Measurements from ENCODE around the gene FRAS1.

Gene FRAS1

DNA sequence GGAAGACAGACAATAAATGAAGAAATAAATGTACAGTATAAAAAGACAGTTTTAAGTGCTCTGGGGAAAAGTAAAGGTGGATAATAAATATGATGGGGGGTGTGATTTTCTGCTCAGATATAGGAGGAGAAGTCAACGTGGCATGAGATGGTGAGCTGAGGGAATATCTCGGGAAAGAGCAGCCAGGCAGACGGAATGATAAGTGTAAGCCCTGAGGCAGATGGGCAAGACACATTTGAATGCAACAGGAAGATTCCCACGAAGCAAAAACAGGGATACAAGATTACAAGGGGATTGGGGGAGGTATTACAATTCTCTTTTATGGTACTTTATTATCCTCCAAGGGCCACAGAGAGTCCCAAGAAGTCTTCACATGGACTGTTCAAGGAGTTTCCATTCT, 505.6 kb downstream of the FRAS1 start:
- DNase-seq = no peak

DNA sequence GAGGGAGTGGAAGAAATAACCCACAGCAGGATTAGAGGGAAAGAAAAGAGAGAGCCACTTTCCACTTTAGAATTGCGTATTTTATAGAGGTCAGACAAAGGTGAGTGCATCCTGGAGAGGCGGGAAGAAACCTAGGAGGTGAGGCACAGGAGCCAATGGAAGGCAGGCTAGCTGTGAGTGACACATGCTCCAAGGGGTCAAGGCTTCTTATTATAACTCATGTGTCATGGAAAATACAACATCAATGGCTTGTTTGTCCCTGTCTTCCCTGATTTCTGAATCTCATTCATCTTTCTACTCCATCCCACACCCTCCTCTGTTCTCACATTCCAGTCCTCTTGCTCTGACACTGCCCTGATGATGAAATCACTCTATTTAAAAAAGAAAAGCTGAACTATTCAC, 508.8 kb downstream of the FRAS1 start:
- DNase-seq = no peak

DNA sequence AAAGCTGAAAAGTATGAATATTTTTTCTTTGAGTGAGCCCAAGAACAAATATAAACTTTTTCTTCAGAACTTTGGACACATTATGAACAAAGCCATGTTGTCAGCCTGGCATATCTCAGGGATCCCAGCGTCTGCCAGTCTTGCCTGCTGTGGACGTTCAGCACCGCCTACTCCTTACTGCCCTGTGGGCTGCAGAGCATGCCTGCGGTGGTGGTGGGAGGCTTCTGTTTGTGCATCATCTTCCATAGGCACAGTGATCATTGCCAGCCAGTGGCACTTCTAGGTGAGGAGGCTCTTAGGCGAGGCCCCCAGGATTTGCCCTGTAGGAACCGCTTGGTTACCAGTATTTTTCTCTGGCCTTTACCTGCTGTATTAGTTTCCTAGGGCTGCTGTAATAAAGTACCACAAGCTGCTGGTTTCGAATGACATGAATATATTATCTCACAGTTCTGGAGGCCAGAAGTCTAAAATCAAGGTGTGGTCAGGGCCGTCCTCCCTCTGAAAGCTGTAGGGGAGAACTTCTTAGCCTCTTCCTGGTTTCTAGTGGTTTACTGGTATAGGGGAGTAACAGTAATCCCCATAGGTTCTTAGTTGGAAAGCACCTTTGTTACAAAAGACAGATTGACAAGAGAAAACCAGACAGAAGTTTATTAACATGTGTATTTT, 509.8 kb downstream of the FRAS1 start:
- DNase-seq = no peak

DNA sequence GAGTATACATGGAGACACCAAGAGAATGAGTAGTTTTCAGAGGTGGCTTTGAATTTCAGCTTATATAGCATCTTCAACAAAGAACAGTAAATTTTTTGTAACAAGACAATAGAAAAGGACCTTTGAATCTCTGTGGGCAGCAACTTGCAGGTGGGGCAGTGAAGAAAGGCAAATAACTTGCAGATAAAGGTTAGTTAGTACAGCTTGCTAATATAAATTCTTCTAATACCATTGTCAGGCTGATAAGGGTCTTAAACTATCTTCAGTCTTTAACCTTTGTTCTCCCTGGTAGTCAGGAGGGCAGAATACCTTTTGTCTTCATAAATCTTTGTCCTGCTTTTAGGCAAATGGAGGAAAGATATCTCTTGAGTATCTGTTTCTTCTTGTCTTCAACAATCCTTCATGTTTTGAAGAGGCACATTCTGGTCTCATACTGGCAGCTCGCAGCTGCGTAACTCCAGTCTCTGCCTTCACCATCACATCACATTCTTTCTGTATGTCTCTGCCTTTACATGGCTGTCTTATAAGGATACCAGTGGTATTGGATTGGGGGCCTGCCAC, 510.5 kb downstream of the FRAS1 start:
- DNase-seq = no peak

DNA sequence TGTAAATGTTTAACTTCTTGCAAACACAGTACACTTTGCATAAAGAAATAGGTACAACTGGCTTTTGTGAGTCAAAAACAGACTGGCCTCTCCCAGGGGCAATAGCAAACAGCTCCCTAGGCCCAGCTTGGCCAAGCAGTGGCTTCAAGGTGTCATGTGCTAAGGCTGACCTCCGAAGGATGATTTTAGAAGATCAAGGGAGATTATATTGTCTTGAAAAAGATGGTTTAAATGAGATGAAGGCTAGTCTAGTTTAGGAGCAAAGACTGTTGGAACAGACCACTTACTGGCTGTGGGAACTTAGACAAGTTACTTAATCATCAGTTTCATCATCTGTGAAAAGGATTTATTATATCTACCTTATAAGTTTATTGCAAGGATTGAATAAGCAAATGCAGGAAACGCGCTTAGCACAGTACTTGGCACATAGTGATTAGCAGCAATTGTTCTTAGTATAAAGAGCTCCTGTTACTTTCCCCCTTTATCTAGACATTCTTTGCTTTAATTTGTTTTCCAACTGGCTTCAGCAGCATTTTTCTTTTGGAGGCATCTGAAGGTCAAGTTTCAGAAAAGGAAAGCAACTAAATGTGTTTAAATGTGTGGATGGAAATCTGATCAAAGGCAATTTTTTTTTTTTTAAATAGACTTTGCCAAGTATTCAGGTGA, 511.6 kb downstream of the FRAS1 start:
- DNase-seq = no peak

DNA sequence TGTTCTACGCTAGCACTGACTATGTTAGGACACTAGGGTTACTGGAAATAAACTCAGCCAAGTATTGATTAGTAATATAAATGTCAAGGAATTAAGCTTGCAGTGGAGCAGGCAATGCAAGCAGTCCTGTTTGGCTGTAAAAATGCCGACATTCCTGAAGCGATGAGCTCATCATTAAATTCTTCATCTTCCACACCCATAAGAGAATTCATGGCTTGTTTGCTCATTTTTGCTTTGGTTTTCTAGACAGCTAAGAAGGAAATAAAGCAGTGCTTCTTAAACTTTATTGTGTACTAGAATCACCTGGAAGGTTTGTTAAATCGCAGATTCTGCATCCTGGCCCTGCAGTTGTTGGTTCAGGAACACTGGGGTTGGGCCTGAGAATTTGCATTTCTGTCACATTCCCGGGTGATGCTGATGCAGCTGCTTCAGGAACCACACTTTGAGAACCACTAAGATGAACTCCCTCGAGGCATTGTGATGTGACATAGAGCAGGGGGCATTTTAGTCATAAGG, 512.2 kb downstream of the FRAS1 start:
- no peak for DNase-seq

DNA sequence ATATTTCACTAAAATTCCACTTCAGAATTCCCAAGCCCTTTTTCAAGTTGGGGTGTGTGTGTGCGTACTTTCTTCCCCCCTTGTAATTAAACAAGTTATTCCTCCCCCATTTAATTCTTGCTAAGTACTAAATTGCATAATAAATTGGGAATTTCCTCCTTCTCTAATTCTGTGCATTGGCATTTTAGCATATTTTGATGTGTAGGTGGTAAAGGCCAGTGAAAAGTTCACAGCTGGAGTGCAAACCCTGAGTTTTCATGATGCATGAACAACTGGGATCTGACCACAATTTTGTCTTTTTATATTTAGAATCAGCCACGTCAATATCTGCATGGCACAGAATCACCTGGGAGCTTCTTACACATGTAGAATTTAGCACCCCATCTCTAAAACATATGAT, 513.0 kb downstream of the FRAS1 start:
- DNase-seq = no peak

DNA sequence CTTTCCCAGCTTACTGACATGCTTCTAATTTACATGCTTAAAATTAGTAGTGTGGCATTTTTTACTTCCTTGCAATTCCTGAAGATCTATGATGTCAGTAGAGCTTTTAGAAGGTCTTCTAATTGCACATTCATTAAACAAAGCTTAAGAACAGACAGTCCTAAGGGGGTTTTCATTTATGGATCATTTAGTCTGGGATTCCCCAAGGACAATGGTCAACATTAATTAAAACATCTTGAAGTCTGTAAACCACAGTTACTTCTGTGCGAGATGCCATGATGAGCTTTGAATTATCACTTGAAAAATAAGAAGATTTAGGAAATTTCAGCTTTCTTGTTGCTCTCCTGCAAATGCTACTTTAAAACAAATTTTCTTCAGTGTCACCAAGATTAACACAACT, 514.7 kb downstream of the FRAS1 start:
- no peak for DNase-seq

DNA sequence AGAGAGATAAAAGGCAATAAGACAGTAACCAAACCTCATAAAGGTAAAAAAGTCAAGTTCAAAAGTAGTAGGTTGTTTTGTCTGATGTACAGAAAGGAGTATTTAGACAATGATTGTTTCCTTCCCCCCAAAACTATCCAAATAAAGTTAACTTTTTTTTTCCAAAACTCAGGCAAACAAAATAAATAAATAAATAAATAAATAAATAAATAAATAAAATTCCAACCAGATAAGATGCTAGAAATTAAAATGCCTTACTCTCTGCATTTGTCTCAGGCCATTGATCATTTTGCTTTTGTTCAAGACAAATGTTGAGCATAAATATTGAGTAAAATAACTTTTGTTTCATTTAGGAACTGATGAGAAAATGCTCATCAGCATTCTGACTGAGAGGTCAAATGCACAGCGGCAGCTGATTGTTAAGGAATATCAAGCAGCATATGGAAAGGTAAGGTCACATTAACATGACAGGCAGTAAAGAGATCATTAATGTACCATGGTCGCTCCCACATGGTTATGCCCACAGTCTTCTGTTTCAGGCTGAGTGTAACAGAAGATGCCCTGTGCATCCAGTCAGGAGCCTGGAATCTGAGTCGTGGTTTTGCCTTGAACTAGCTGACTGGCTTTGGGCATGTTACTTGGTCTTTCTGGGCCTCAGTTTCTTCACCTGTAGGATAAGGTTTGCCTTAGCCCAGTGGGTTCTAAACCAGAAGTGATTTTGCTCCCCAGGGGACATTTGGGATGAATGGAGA, 521.7 kb downstream of the FRAS1 start:
- no peak for DNase-seq

DNA sequence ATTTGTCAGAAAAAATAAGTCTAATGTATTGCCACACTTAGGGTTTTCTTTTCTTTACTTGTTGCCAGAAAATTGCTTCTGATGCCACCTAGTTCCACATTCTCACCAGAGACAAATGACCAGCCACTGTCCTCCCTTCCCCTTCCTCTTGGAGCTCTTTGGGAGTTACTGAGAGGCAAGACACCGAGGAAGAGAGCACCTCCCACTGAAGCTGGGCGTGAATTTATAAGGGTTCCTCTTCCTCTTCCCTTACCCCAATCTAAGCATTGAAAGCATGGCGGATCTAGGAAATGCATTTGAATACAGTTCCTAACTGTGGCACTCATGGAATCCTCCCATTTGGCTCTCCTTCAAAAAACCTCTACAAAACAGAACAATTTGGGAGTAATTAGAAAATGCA, 524.5 kb downstream of the FRAS1 start:
- DNase-seq = no peak

DNA sequence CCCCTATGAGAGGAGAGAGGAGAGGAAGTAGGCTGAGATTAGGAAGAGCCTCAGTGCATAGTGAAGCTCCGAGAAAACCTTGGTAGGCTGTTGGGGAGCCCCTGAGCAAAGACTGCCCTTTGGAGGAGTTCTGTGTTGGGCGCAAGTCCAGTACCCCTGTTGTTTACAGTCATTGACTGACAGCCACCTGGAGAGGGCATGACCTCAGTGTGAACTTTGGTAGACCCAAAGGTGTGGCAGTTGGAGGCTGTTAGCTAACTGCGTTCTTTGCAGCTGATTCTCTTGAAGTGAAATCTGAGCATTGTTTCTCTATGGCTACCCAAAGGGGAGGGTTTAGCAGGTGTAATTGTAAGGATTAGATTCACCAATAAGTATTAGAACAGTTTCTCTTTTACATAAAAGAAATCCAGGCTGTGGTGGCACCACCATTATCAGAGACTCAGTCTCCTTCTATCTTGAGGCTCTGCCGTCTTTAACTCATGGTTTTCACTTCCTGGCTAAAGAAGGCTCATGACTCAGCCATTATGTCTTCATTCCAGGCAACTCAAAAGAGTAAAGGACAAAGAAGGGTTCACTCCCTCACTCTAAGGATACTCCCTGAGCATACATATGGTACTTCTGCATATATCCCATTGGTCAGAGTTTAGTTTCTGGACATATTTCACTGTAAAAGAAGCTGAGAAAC, 527.9 kb downstream of the FRAS1 start:
- no peak for DNase-seq

DNA sequence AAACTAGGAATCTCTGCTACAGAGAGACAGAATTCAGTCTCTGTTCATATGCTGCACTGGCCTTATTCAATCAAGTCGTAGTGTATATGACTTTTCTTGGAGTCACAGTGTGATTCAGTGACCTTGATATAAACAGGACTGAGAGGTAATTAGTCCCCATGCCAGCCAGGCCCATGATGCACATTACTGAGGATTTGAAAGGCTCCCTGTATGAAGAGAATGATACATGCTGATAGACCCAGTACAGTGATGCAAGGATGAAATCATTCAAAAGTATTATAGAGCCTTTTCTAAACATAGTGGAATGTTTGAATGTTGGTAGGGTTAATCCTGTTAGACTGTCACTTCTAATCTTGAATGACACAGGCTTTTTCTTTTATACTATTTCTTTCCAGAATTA, 528.5 kb downstream of the FRAS1 start:
- no peak for DNase-seq

DNA sequence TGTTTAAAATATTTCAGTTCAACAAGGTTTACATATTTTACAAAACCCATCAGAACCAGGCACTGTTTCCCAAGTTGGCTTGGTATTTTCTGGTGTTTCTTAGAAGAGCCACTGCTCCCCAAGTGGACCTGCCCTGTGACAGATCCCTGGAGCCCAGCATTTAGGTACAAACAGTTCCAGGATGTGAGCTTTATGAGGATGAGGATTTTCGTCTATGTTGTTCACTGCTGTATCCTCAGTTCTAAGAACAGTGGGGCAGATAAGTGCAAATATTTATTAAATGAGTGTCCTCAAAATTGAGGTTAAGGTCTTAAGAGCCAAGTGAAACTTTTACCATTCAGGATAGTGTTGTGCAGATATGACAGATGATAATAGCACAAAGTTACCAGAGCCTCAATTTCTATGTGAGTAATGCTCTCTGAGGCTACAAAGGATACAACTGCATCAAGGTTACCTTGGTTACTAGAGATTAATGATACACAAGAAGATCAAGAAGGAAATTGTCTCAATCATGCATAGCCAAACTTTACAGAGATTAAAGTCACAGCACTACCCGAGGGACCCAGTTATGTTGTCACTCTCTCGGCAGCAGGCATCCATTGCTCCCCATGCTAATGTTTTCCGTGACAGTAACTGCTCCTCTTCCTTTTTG, 531.9 kb downstream of the FRAS1 start:
- DNase-seq = no peak

DNA sequence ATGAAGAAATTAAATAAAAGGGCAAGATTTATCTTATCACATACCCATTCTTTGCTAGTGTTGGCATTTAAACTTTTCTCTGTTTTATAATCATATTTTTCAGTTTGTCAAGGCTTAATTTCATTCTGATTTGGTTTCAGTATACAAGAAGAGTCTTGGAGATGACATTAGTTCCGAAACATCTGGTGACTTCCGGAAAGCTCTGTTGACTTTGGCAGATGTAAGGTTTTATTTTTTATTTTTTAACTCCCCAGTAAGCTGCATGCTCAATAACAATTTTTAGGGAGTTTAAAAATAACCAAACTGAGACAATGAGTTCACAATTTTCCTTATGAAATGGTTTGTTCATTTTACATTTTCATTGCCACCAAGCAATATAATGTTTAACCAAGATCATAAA, 534.3 kb downstream of the FRAS1 start:
- no peak for DNase-seq

DNA sequence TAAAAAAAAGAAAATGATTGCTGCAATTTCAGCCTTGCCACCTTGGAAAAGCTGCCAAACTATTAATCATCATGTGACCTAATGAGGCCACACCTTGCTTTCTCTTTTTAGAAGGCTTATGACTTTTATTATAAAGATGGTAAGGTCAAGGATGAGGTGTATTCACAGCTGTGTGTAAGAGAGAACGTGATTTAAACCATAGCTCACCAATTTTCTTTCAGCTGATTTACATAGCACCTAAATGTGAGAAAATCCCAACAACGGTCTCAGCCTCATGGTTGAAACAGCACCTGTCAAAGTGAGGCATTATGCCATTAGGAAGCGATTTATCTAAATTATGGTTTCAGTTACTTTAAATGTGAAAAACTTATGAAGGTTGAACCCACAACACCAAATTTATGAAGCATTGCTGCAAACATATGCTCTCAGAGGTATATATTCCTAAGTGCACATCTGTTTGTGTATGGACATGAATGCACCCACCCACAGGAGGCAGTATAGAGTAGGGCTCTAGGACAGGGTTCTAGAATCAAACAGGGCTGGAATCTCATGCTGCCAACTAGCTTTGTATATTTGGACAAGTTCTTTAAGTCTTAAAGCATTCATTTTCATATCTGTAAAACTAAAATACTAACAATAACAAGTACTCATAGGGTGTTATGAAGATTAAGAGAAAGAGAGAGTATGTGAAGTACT, 535.1 kb downstream of the FRAS1 start:
- DNase-seq = no peak

Data from activated CD8-positive, alpha-beta memory T cell treated with anti-CD3 and anti-CD28 coated beads, Interleukin-2, amount 50 U/mL, for 4 hours (primary cell).